Retinal pigment epithelial cell (primary cell): ENCODE data around the gene GADD45G.

Experiments
- DNase-seq: peaks from one replicate; pipeline ENCODE4 v3.0.0-alpha.2; 2010; ENCODE audit warnings: low read depth
- H3K4me3 ChIP-seq: 2 replicates; pipeline ENCODE4 v1.5.1; 2011; ENCODE audit warnings: mild to moderate bottlenecking, low read length, control low read depth, moderate library complexity
- TF ChIP-seq, protein P1 (sequence below): conservative IDR thresholded peaks from 2 replicates; pipeline ENCODE4 v1.5.1; 2011; ENCODE audit warnings: low read depth, low read length, control low read depth, inconsistent platforms

The GADD45G gene, protein sequence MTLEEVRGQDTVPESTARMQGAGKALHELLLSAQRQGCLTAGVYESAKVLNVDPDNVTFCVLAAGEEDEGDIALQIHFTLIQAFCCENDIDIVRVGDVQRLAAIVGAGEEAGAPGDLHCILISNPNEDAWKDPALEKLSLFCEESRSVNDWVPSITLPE

DNA sequence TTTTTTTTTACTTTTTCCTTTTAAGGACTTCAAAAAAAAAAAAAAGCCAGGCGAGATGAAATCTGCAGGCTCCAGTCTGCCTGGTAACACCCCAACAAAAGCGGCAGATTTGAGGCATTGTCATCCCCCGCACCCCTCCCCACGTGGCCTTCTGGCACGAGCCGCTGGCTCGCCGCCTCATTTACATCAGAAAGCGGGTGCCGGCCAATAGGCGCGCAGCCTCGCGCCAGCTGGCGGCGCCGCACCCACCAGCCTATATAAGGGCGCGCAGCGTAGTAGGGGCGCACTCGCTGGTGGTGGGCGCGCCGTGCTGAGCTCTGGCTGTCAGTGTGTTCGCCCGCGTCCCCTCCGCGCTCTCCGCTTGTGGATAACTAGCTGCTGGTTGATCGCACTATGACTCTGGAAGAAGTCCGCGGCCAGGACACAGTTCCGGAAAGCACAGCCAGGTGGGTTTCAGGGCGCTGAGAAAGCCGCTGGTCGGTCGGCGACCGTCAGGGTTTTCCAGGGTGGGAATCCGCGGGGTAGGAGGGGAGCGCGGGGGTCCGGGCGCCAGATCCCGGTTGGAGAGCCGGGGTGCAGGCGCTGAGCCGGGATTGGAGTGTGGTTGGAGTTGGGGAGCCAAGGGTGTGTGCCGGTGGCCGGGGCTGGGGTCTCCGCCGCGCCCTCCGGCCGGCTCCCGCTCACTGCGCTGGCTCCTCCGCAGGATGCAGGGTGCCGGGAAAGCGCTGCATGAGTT is at the start of gene GADD45G:
GADD45G (plus strand) TSS at position 284 of the 736 bp plus-strand sequence; CDS start at position 394, 110 bp downstream.
- no peak for DNase-seq
- TF ChIP-seq, protein P1, sequence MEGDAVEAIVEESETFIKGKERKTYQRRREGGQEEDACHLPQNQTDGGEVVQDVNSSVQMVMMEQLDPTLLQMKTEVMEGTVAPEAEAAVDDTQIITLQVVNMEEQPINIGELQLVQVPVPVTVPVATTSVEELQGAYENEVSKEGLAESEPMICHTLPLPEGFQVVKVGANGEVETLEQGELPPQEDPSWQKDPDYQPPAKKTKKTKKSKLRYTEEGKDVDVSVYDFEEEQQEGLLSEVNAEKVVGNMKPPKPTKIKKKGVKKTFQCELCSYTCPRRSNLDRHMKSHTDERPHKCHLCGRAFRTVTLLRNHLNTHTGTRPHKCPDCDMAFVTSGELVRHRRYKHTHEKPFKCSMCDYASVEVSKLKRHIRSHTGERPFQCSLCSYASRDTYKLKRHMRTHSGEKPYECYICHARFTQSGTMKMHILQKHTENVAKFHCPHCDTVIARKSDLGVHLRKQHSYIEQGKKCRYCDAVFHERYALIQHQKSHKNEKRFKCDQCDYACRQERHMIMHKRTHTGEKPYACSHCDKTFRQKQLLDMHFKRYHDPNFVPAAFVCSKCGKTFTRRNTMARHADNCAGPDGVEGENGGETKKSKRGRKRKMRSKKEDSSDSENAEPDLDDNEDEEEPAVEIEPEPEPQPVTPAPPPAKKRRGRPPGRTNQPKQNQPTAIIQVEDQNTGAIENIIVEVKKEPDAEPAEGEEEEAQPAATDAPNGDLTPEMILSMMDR = peak; percentile 1
- peak within 1 kb of the TSS; percentile 44 for H3K4me3 ChIP-seq

DNA sequence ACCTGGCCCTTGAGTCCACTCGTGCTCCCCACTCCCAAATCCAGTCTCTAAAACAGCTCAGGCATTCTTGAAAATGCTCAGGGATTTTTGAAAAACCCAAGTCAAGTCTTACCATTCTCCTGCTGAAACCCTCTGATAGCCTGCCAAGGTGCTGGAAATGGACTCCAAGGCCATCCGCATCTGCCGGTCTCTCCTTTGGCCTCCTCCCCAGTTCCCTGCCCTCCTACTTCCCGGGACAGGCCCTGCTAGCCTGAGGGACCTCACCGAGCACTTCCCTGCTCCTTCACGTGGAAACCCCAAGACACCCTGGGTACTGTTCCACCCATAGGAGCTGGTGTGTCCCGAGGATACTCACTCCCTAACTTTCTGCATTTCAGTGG is 49.8 kb upstream of the GADD45G start:
- TF ChIP-seq, protein P1 = no peak
- no peak for DNase-seq
- no peak overlapping the region for H3K4me3 ChIP-seq

DNA sequence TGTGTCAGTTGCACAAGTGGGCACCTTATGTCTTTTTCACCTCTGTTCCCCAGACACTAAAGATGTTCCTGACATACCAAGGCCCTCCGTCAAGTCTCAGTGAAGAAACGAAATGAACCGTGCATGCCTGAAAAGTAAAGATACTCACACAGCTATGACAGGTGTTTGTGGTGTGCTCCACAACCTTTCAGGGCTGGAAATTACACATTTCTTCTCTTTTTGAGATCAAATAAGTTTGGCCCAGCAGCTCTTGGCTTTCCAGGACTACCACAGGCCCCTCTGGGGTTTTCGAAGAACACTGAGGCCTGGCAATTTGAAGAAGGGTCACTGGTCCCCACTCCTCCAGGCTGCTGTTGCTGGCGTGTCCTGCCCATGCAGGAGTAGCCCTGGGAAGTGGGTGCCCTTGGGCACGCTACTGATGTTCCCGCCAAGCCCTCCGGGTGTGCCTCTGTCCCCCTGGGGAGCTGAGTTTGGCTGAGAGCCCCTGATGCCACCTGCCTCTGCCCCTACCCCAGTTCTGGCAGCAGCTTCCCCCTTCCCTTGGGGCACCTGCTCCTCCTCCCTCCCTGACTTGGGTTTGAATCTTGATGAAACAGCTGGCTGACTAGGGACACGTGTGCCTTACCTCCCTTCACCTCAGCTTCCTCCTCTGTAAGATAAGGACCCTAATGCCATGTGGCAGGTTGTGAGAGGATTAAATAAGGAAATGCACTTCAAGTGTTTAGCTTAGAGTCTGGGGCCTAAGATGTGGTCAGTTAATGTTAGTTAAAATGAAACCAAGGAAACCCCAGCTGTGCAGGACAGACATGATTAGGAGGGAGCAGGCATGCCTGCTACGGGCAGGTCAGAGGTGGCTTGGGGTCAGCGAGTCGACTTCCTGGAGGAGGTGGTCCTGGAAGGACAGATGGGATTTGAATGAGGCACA is 49.1 kb upstream of the GADD45G start:
- DNase-seq = no peak
- H3K4me3 ChIP-seq = no peak overlapping the region
- TF ChIP-seq, protein P1 = no peak

DNA sequence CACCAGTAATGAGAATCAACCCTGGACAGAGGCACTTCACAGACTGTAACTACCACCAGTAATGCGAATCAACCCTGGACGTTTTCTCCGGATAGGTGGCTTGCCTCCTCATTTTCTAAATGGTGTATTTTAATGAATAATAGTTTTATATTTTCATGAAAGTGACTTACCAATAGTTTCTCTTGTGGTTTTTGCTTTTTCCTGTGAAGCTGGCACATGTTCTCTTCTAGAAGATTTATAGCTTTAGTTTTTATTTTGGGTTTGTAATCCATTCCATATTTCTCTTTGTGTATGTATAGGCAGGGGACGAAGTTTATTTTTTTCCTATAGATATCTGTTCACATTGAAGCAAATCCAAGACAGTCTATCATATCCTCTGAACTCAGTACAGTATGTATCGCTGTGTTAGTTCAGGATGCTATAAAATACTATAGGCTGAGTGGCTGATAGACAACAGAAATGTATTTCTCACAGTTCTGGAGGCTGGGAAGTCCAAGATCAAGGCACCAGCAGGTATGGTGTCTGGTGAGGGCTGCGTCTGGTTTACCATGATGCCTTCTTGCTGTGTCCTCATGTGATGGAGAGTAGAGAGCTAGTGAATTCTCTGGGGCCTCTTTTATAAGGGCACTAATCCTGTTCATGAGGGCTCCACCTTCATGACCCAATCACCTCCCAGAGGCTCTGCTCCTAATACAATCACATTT is 46.5 kb upstream of the GADD45G start:
- no peak for DNase-seq
- TF ChIP-seq, protein P1 = no peak
- H3K4me3 ChIP-seq = no peak overlapping the region

DNA sequence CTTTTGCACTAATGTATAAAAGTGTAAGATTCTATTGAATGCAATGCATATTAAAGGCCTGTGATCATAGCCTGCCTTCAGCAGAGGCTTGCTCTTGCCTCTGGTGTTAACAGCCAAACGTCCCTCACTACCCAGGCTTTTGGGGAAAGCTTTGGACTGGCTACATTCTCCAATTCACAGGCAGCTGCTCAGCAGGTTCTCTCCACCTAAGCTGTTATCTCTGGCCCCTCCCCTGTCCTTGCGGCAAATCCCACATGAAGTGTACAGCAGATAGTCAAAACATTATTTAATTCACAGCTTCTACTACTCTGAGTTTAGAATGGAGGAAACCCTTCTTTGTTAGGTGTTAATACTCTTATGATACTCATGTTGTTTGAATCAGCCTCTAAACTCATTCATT is 45.9 kb upstream of the GADD45G start:
- TF ChIP-seq, protein P1 = no peak
- DNase-seq = no peak
- H3K4me3 ChIP-seq = no peak overlapping the region

DNA sequence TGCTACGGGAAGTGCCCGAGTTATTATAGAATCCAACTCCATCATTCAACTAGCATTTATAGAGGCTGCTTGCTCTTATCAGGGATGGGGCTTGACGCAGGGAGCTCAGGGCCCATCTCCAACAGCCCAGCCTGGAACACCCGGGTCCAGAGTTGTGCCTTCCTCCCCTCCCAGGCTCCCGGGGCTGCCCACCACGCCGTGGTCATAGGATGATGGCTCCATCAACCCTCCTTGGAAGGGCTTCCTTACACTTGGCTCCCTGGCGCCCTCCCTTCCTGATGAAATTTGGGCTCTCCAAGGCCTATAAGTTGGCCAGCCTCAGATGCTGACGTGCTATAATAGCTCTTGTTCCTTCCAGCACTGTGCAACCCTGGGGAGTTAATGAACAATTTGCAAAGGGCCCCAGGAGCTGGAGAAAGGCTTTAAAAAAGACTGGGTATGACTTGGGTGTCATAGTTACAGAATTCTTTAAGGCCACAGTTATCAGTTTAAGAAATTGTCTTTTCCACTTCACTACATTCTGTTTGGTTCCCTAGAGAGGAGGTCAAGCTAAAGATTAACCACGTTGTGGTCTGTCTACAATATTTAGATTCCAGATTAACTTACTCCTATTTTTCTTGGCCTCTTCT is 42.5 kb upstream of the GADD45G start:
- no peak overlapping the region for H3K4me3 ChIP-seq
- DNase-seq = no peak
- TF ChIP-seq, protein P1 = no peak
